ENCODE measurements around the gene ING3. TPM values are rescaled to one million over a fixed set of nuclear protein-coding genes. Genes with fewer than 3 reads are reported as not detected.

Gene ING3
- total and polyA plus RNA-seq, 2 of the 13 experiments (the other 11 are each of a cell fraction or from before 2014, with no cell fraction given), result 6.9 to 12.8 TPM

DNA sequence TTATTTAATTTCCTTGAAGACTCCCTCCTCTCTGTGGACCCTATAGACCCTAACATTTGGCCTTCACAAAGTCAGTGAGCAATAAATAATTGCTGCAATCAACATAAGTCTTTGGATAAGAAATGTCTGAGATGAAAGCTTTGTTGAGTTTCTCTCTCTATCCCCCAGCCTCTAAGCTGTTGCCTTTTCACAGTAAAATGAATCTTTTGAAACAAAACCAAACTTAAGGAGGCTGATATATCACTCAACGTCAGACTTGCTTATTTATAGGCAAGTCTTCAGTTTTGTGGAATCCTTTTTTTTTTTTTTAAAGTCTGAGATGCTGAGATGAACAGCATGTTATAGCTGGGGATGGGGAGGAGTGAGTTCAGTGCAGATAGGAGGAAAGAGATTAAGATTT, 47.9 kb downstream of the ING3 start (continued):
- no peak for TF ChIP-seq ZNF710 (CRISPR knock-in tag; IDR thresholded peaks at IDR 0.05; ENCODE audit: borderline replicate concordance)

- H4K20me1 ChIP-seq (ENCODE audit: insufficient read depth, low read length), result no peaks in the 10 kb centered on the region
- TF ChIP-seq, protein P1, sequence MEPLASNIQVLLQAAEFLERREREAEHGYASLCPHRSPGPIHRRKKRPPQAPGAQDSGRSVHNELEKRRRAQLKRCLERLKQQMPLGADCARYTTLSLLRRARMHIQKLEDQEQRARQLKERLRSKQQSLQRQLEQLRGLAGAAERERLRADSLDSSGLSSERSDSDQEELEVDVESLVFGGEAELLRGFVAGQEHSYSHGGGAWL (CRISPR knock-in tag; IDR thresholded peaks at IDR 0.05), result no peak
- TF ChIP-seq CHCHD3 (CRISPR knock-in tag; IDR thresholded peaks at IDR 0.05), result no peak
- TF ChIP-seq BRCA1 (CRISPR knock-in tag; IDR thresholded peaks at IDR 0.05), result no peak
- no peak for TF ChIP-seq PCBP1 (IDR thresholded peaks at IDR 0.05; ENCODE audit: borderline replicate concordance, low read depth, low read length)
- no peak for TF ChIP-seq HES4 (CRISPR knock-in tag; IDR thresholded peaks at IDR 0.05; ENCODE audit: borderline replicate concordance)
- no peak for TF ChIP-seq SMYD3 (CRISPR knock-in tag; IDR thresholded peaks at IDR 0.05)
- TF ChIP-seq, protein P2, sequence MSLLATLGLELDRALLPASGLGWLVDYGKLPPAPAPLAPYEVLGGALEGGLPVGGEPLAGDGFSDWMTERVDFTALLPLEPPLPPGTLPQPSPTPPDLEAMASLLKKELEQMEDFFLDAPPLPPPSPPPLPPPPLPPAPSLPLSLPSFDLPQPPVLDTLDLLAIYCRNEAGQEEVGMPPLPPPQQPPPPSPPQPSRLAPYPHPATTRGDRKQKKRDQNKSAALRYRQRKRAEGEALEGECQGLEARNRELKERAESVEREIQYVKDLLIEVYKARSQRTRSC (CRISPR knock-in tag; IDR thresholded peaks at IDR 0.05; ENCODE audit: low read depth), result no peak
- TF ChIP-seq, protein P3, sequence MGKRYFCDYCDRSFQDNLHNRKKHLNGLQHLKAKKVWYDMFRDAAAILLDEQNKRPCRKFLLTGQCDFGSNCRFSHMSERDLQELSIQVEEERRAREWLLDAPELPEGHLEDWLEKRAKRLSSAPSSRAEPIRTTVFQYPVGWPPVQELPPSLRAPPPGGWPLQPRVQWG (CRISPR knock-in tag; IDR thresholded peaks at IDR 0.05; ENCODE audit: borderline replicate concordance, low read depth), result no peak
- no peak for TF ChIP-seq ZNF784 (CRISPR knock-in tag; IDR thresholded peaks at IDR 0.05; ENCODE audit: borderline replicate concordance)
- TF ChIP-seq ZNF326 (CRISPR knock-in tag; IDR thresholded peaks at IDR 0.05; ENCODE audit: borderline replicate concordance), result no peak
- no peak for TF ChIP-seq ISX (CRISPR knock-in tag; conservative IDR thresholded peaks at IDR 0.05)
- no peak for TF ChIP-seq ZBTB3 (CRISPR knock-in tag; IDR thresholded peaks at IDR 0.05; ENCODE audit: borderline replicate concordance, low read depth)
- no peak for TF ChIP-seq ZNF333 (CRISPR knock-in tag; IDR thresholded peaks at IDR 0.05; ENCODE audit: borderline replicate concordance)
- ChIA-PET CTCF (ENCODE audit: low intra/inter-chr PET ratio, low total read pairs) (no interaction called here), POLR2A (no interaction called here)
- FAIRE-seq (no peak), DNase-seq (ENCODE audit: low spot score) (no peak), ATAC-seq (no peak)
- H3K36me3 ChIP-seq (replicated peaks in 1 of 2; ENCODE audit: control insufficient read depth in 1 of 2, insufficient read depth in 2 of 2, low read length in 2 of 2), result no peaks in the 10 kb centered on the region
- BruUV-seq (replicated peaks), result no TSS peak
- WGBS (ENCODE audit: low lambda C conversion rate), result 5% methylated on average over 2 of the region's 2 CpGs
- no peak overlapping the region for H3K4me2 ChIP-seq (ENCODE audit: low read depth, low read length)
- H3K79me2 ChIP-seq (ENCODE audit: insufficient read depth, low read length), result no peaks in the 10 kb centered on the region
- H3K9ac ChIP-seq (ENCODE audit: insufficient read depth, low read depth, low read length), result no peak overlapping the region
- no peaks in the 10 kb centered on the region for H3K27me3 ChIP-seq (ENCODE audit: control insufficient read depth in 1 of 2, insufficient read depth in 2 of 2, low read length in 2 of 2)
- H3K9me3 ChIP-seq (ENCODE audit: low read length), result no peaks in the 10 kb centered on the region
- no peak overlapping the region for H2AFZ ChIP-seq (ENCODE audit: low read length)
- H3K4me1 ChIP-seq (ENCODE audit: insufficient read depth, low read length), result no peaks in the 10 kb centered on the region
- H3K27ac ChIP-seq (ENCODE audit: extremely low read length, insufficient read depth, low read length), result no peak overlapping the region
- intact Hi-C loops (cut with micrococcal nuclease; ENCODE audit: unreplicated experiment) (no loop called here), in situ Hi-C loops (cut with HindIII; ENCODE audit: extremely low pct_ligation_motif_present, low pct_unique_long_range_greater_than_20kb) (no loop called here)
- H3K4me3 ChIP-seq (replicated peaks in 1 of 3; ENCODE audit: insufficient read depth in 1 of 3, low read depth in 2 of 3, low read length in 3 of 3), result no peak overlapping the region
These were observed 48.5 kb downstream of the ING3 start for GRCh38 chr7:120998996-120999565.
